HG03280 (cell line): ENCODE results near the gene CLDN12.
"Not testable (repeated sequence)": the region's sequence is repeated elsewhere in the genome, so short reads cannot be mapped to it uniquely, and the experiment has no call there.

Source experiments
- ATAC-seq: cut with Tn5 transposase; IDR thresholded peaks from one replicate; pipeline ENCODE4 v1.9.1; 2021; ENCODE audit warnings: mild to moderate bottlenecking, moderate library complexity; ENCODE audit not compliant: unreplicated experiment

CLDN12 gene

GRCh38 chr7:90432752-90433151 is 29.5 kb downstream of the CLDN12 start:
- no peak for ATAC-seq

- no peak for ATAC-seq
Observed at GRCh38 chr7:90433221-90433620, 30.0 kb downstream of the CLDN12 start.

- ATAC-seq, result no peak
Observed at GRCh38 chr7:90445633-90446032, 42.4 kb downstream of the CLDN12 start.

- no peak for ATAC-seq
Observed at GRCh38 chr7:90446137-90446899, 43.1 kb downstream of the CLDN12 start.

GRCh38 chr7:90453259-90453891 is 50.1 kb downstream of the CLDN12 start:
- ATAC-seq, result no peak

- no peak for ATAC-seq
Observed at GRCh38 chr7:90453931-90454330, 50.7 kb downstream of the CLDN12 start.

- ATAC-seq, result peak; percentile 84
Observed at GRCh38 chr7:90455163-90456030, 52.1 kb downstream of the CLDN12 start.

- ATAC-seq, result no peak
Observed at GRCh38 chr7:90458104-90458503, 54.8 kb downstream of the CLDN12 start.

GRCh38 chr7:90459888-90460287 is 56.6 kb downstream of the CLDN12 start:
- ATAC-seq, result no peak

GRCh38 chr7:90461219-90461618 is 58.0 kb downstream of the CLDN12 start:
- no peak for ATAC-seq

GRCh38 chr7:90463151-90463628 is 59.9 kb downstream of the CLDN12 start:
- not testable (repeated sequence) for ATAC-seq
